HEK293T (cell line): ENCODE measurements around the gene DNAH7.

Source experiments
- BHLHE40 ChIP-seq: fragments of 450-650 bp; IDR thresholded peaks from 2 replicates; pipeline ENCODE4 v1.6.1; 2016; ENCODE audit warnings: mild to moderate bottlenecking, moderate library complexity, borderline replicate concordance
- ELF4 ChIP-seq: fragments of 450-650 bp; IDR thresholded peaks from 2 replicates; pipeline ENCODE4 v1.6.1; 2017; ENCODE audit warnings: antibody characterized with exemption
- FOXA1 ChIP-seq: fragments of 450-650 bp; IDR thresholded peaks from 2 replicates; pipeline ENCODE4 v1.6.1; 2016; ENCODE audit warnings: mild to moderate bottlenecking
- FOXK2 ChIP-seq: fragments of 450-650 bp; IDR thresholded peaks from 2 replicates; pipeline ENCODE4 v1.6.1; 2016; ENCODE audit warnings: mild to moderate bottlenecking
- SUZ12 ChIP-seq: fragments of 450-650 bp; IDR thresholded peaks from 2 replicates; pipeline ENCODE4 v1.6.1; 2016; ENCODE audit warnings: mild to moderate bottlenecking

DNA sequence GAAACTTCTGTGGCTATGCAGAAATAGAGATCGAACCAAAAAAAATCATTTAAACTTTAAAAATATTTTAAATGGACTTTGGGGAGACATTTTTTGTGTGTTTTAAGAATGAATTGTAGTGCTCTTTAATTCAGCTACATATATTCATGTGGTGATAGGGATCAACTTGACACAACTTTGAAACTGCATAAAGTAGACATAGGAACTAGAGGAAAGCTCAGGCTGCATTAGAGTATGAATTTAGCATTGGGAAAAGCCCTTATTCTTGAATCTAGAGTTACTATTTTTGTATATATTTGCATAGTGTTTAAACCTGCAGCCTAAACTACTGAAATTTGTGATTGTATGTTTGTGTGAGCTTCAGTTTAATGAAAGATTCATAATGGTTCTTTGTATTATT, 333.3 kb downstream of the DNAH7 start:
- no peak for TF ChIP-seq BHLHE40
- no peak for TF ChIP-seq FOXA1
- TF ChIP-seq SUZ12, result no peak
- no peak for TF ChIP-seq ELF4
- TF ChIP-seq FOXK2, result no peak
